Glutamatergic neuron (in vitro differentiated cells): ENCODE data around the gene WAC. TPM values are rescaled to one million over a fixed set of nuclear protein-coding genes. Genes with fewer than 3 reads are reported as not detected.

Experiments
- DNase-seq: peaks from one replicate; pipeline ENCODE4 v3.0.0; 2022
- H3K27ac Mint-ChIP-seq: one replicate; pipeline ENCODE4 v1.8.0; 2020; ENCODE audit warnings: mild to moderate bottlenecking, mixed read lengths, inconsistent platforms; ENCODE audit not compliant: unreplicated experiment
- H3K27me3 Mint-ChIP-seq: one replicate; pipeline ENCODE4 v1.8.0; 2020; ENCODE audit warnings: mild to moderate bottlenecking, moderate library complexity, mixed read lengths, inconsistent platforms; ENCODE audit not compliant: unreplicated experiment
- H3K36me3 Mint-ChIP-seq: one replicate; pipeline ENCODE4 v1.8.0; 2020; ENCODE audit warnings: mild to moderate bottlenecking, mixed read lengths, inconsistent platforms; ENCODE audit not compliant: unreplicated experiment
- H3K4me1 Mint-ChIP-seq: one replicate; pipeline ENCODE4 v1.8.0; 2020; ENCODE audit warnings: mild to moderate bottlenecking, low read depth, mixed read lengths, inconsistent platforms; ENCODE audit not compliant: unreplicated experiment
- H3K4me3 Mint-ChIP-seq: one replicate; pipeline ENCODE4 v1.8.0; 2020; ENCODE audit warnings: mild to moderate bottlenecking, mixed read lengths, inconsistent platforms; ENCODE audit not compliant: unreplicated experiment
- H3K9me3 Mint-ChIP-seq: one replicate; pipeline ENCODE4 v1.8.0; 2020; ENCODE audit warnings: mild to moderate bottlenecking, moderate library complexity, mixed read lengths, inconsistent platforms; ENCODE audit not compliant: unreplicated experiment
- CTCF ChIP-seq: fragments of 200-600 bp; sonication (generic); IDR thresholded peaks from one replicate; pipeline ENCODE4 v1.5.0; 2021; ENCODE audit not compliant: partially characterized antibody, unreplicated experiment
- total RNA-seq: library from RNA; stranded (reverse); fragmentation: NEBNext Ultra II Directional; extraction: Animal tissue kit (Norgen Biotek cat#: 25700); gene quantifications from one replicate; pipeline ENCODE4 v1.2.1, GENCODE V29; 2021; ENCODE audit not compliant: unreplicated experiment

WAC gene
- total RNA-seq, 1 donor from 2014 or later: 121 TPM

DNA sequence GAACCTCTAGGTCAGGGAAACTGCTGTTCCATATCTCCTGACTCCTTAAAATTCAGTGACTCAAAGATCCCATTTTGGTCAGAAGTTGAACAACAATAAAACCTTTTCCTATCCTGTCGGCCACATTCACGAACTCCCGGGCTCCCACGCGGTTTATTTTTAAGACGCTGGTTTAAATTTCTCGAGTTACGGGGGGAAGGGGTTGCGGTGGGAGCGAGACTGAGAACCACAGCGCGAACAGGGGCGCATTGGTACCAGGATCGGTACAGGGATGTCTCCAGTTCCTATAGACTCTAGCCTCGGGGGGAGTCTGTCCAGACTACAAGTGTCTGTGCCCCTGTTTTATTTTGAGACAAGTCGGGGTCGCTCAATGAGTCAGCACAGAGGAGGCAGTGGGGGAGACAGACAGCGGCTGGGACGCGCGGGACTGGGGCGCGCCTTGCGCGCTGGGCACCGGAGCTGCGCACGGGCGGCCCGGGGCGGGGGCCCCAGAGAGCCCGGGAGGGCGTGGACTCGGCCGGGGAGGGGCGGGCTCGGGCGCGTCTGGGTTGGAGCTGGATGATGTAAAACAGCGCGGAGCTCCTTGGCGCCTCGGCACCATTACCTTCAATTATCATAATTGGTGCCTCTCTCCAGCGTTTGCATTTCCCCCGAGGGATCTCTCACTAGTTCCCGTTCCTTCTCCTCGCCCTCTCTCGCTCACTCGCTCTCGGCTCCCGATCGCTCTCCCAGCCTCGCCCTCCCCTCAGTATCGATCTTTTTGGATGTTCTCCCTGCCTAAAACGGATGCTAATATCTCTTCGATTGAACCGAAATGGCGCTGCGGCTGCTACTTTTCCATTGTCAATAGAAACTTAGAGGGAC is 135.7 kb downstream of the WAC start:
- TF ChIP-seq CTCF: no peak
- DNase-seq: peak; percentile 88
- no peaks in the 10 kb centered on the region for H3K36me3 Mint-ChIP-seq
- H3K9me3 Mint-ChIP-seq: peaks cover 4% of the 10 kb centered on the region
- peaks cover 14% of the 10 kb centered on the region for H3K4me1 Mint-ChIP-seq
- H3K27me3 Mint-ChIP-seq: peaks cover 8% of the 10 kb centered on the region
- H3K4me3 Mint-ChIP-seq: peak overlapping the region; percentile 83
- H3K27ac Mint-ChIP-seq: peak overlapping the region; percentile 11

GRCh38 chr10:28669227-28670173 is 136.6 kb downstream of the WAC start:
- no peak for DNase-seq
- H3K4me1 Mint-ChIP-seq: peaks cover 14% of the 10 kb centered on the region
- H3K36me3 Mint-ChIP-seq: no peaks in the 10 kb centered on the region
- H3K4me3 Mint-ChIP-seq: peak overlapping the region; percentile 83
- H3K27ac Mint-ChIP-seq: peak overlapping the region; percentile 60
- H3K9me3 Mint-ChIP-seq: peaks cover 4% of the 10 kb centered on the region
- TF ChIP-seq CTCF: no peak
- H3K27me3 Mint-ChIP-seq: peaks cover 8% of the 10 kb centered on the region

Other genes starting within 250 kb of the WAC start
- gene MPP7, start 230.1 kb upstream of the WAC start, total RNA-seq: 19.0 TPM
- gene BAMBI, start 144.4 kb downstream of the WAC start, total RNA-seq: 5.8 TPM